SK-N-SH (cell line): ENCODE measurements around the gene CDK10. TPM values are rescaled to one million over a fixed set of nuclear protein-coding genes. Genes with fewer than 3 reads are reported as not detected.

ENCODE experiments used
- CTCF ChIA-PET: fragments of 300-600, 350-600 bp; formaldehyde crosslinking; extraction: SDS; loops from one replicate; lab custom pipeline; 2021; lab: Yijun Ruan, JAX
- POLR2A ChIA-PET: fragments of 350-600 bp; sonication (Branson Sonifier 250); formaldehyde crosslinking; extraction: SDS; loops from one replicate; lab custom pipeline; 2020; ENCODE audit warnings: antibody characterized with exemption, inconsistent platforms; lab: Yijun Ruan, JAX
- DNase-seq: peaks from one replicate; pipeline ENCODE4 v3.0.0; 2012
- H2AFZ ChIP-seq: fragments of 200-600 bp; sonication (generic); 2 replicates; pipeline ENCODE4 v1.8.1; 2016; ENCODE audit warnings: antibody characterized with exemption, mild to moderate bottlenecking, low read depth
- H3F3A ChIP-seq: fragments of 200-600 bp; sonication (generic); replicated peaks from 2 replicates; pipeline ENCODE3; 2016; ENCODE audit warnings: antibody characterized with exemption, mild to moderate bottlenecking; ENCODE audit not compliant: insufficient read depth
- H3K27ac ChIP-seq, 2 experiments: fragments of 200-500 bp in 1 of 2; fragments of 200-600 bp in 1 of 2; sonication (Bioruptor generic) in 1 of 2; sonication (generic), shearing (Covaris generic) in 1 of 2; 2 replicates each; pipeline versions ENCODE4 v1.5.1 to v1.6.1; 2014 to 2016; ENCODE audit warnings: low read depth in 2 of 2, inconsistent platforms in 1 of 2, low read length in 1 of 2, mild to moderate bottlenecking in 1 of 2, mixed read lengths in 1 of 2
- H3K27me3 ChIP-seq: fragments of 200-600 bp; sonication (generic), shearing (Covaris generic); 2 replicates; pipeline ENCODE4 v1.6.1; 2016; ENCODE audit warnings: mixed run types; ENCODE audit not compliant: insufficient read depth
- H3K36me3 ChIP-seq, 2 experiments: fragments of 200-500 bp in 1 of 2; fragments of 200-600 bp in 1 of 2; sonication (Bioruptor generic) in 1 of 2; sonication (generic) in 1 of 2; replicated peaks in 1 of 2; 2 replicates each; pipeline versions ENCODE3 to v1.5.1; 2014 to 2016; ENCODE audit warnings: low read length in 1 of 2, mild to moderate bottlenecking in 1 of 2; ENCODE audit not compliant: insufficient read depth in 2 of 2, control insufficient read depth in 1 of 2
- H3K4me1 ChIP-seq, 2 experiments: fragments of 200-500 bp in 1 of 2; fragments of 200-600 bp in 1 of 2; sonication (Bioruptor generic) in 1 of 2; sonication (generic), shearing (Covaris generic) in 1 of 2; 2 replicates each; pipeline versions ENCODE4 v1.5.1 to v1.6.1; 2014 to 2016; ENCODE audit warnings: low read depth in 1 of 2, low read length in 1 of 2, mixed run types in 1 of 2; ENCODE audit not compliant: insufficient read depth in 2 of 2, control insufficient read depth in 1 of 2
- H3K4me2 ChIP-seq: fragments of 200-600 bp; sonication (generic), shearing (Covaris generic); 2 replicates; pipeline ENCODE4 v1.6.1; 2017; ENCODE audit warnings: mixed run types
- H3K4me3 ChIP-seq, 2 experiments: fragments of 200-500 bp in 1 of 2; fragments of 200-600 bp in 1 of 2; sonication (Bioruptor generic) in 1 of 2; sonication (generic), shearing (Covaris generic) in 1 of 2; 2 replicates each; pipeline versions ENCODE4 v1.5.1 to v1.8.1; 2014 to 2016; ENCODE audit warnings: low read depth in 2 of 2, inconsistent platforms in 1 of 2, low read length in 1 of 2, mild to moderate bottlenecking in 1 of 2, mixed read lengths in 1 of 2, moderate library complexity in 1 of 2
- H3K79me2 ChIP-seq: fragments of 200-600 bp; sonication (generic); 2 replicates; pipeline ENCODE4 v1.8.1; 2017; ENCODE audit warnings: mild to moderate bottlenecking; ENCODE audit not compliant: insufficient read depth
- H3K9ac ChIP-seq: fragments of 200-600 bp; sonication (generic); 2 replicates; pipeline ENCODE4 v1.6.1; 2017; ENCODE audit warnings: mixed run types
- H3K9me2 ChIP-seq: fragments of 200-600 bp; sonication (generic); 2 replicates; pipeline ENCODE4 v1.6.1; 2017; ENCODE audit warnings: mixed run types
- H3K9me3 ChIP-seq: fragments of 200-600 bp; sonication (generic); 2 replicates; pipeline ENCODE4 v1.6.1; 2017; ENCODE audit warnings: mixed run types, mild to moderate bottlenecking, moderate library complexity
- H4K20me1 ChIP-seq: fragments of 200-600 bp; sonication (generic); 2 replicates; pipeline ENCODE4 v1.6.1; 2017; ENCODE audit warnings: mild to moderate bottlenecking, mixed run types; ENCODE audit not compliant: insufficient read depth
- EP300 ChIP-seq, 2 experiments: IDR thresholded peaks; 2 replicates each; pipeline versions ENCODE4 v1.4.0 to v1.6.1; 2012; ENCODE audit warnings: borderline replicate concordance in 1 of 2, low read depth in 1 of 2, low read length in 1 of 2
- FOXJ3 ChIP-seq: sonication (generic); formaldehyde crosslinking; IDR thresholded peaks from 2 replicates; pipeline ENCODE4 v1.5.1; 2020; ENCODE audit warnings: mild to moderate bottlenecking, missing genetic modification reagents
- FOXM1 ChIP-seq: IDR thresholded peaks from 2 replicates; pipeline ENCODE4 v1.4.0; 2012; ENCODE audit warnings: low read depth, mild to moderate bottlenecking
- GABPA ChIP-seq: IDR thresholded peaks from 2 replicates; pipeline ENCODE4 v1.4.0; 2012; ENCODE audit warnings: low read depth, mild to moderate bottlenecking
- IRF3 ChIP-seq: fragments of 150-350 bp; IDR thresholded peaks from 2 replicates; pipeline ENCODE4 v1.6.1; 2016; ENCODE audit warnings: mild to moderate bottlenecking, low read depth, low read length
- MAX ChIP-seq: IDR thresholded peaks from 2 replicates; pipeline ENCODE4 v1.4.0; 2012; ENCODE audit warnings: low read depth
- MXI1 ChIP-seq: IDR thresholded peaks from 2 replicates; pipeline ENCODE4 v1.6.1; 2012; ENCODE audit warnings: mild to moderate bottlenecking, low read depth, low read length, improper control_type of control experiment
- PBX3 ChIP-seq: IDR thresholded peaks from 2 replicates; pipeline ENCODE4; 2012
- REST ChIP-seq: IDR thresholded peaks from 2 replicates; pipeline ENCODE4 v1.6.1; 2012; ENCODE audit warnings: mild to moderate bottlenecking, low read depth, low read length, moderate library complexity
- RFX5 ChIP-seq: IDR thresholded peaks from 2 replicates; pipeline ENCODE4 v1.6.1; 2012; ENCODE audit warnings: mild to moderate bottlenecking, improper control_type of control experiment, low read length
- TEAD4 ChIP-seq: IDR thresholded peaks from 2 replicates; pipeline ENCODE4 v1.4.0; 2012; ENCODE audit warnings: mild to moderate bottlenecking, borderline replicate concordance; ENCODE audit not compliant: insufficient read depth
- USF2 ChIP-seq: fragments of 150-350 bp; IDR thresholded peaks from 2 replicates; pipeline ENCODE4 v1.6.1; 2017; ENCODE audit warnings: antibody characterized with exemption, low read length, low read depth, borderline replicate concordance
- WGBS: methylation state at CpG from one replicate; pipeline ENCODE4 v1.1.6; 2017; ENCODE audit warnings: low lambda C conversion rate; 5-methylcytosine and 5-hydroxymethylcytosine counted together
- polyA plus RNA-seq, 3 experiments: library from polyadenylated mRNA; depleted of rRNA; stranded (reverse); fragments of >200 nt; gene quantifications; 2 replicates each; pipeline ENCODE4 v1.2.3, GENCODE V29; 2012
- TF ChIP-seq, protein P1 (sequence below): IDR thresholded peaks from 2 replicates; pipeline ENCODE4 v1.4.0; 2012; ENCODE audit warnings: low read depth, borderline replicate concordance
- TF ChIP-seq, protein P2 (sequence below): IDR thresholded peaks from 2 replicates; pipeline ENCODE4 v1.4.0; 2012; ENCODE audit warnings: low read depth, borderline replicate concordance

CDK10 gene
- polyA plus RNA-seq, 1 of the 3 experiments (the other 2 are of a cell fraction), result 84.7 TPM

- Histone ChIP-seq H3K27ac (peak overlapping the region; percentile 86 to 96), H3K36me3 (peaks cover 11 to 19% of the 10 kb centered on the region in 2 experiments), H3K9me2 (no peaks in the 10 kb centered on the region), H3K4me2 (peak overlapping the region; percentile 99), H4K20me1 (no peaks in the 10 kb centered on the region), H3K4me1 (peaks cover 4 to 7% of the 10 kb centered on the region in 2 experiments; a peak in 1 of 4 replicates), H3K27me3 (no peaks in the 10 kb centered on the region), H3K4me3 (peak overlapping the region; percentile 82 to 87), H3F3A (peaks cover 3% of the 10 kb centered on the region), H3K9ac (peak overlapping the region; percentile 87), H3K79me2 (peaks cover 36% of the 10 kb centered on the region), H2AFZ (peak overlapping the region; percentile 94), H3K9me3 (no peaks in the 10 kb centered on the region)
- ChIA-PET POLR2A (interaction anchor here (0.6 to 1.5 kb wide), 8 partner anchors 8 to 235 kb away, joined by 3 to 10 read pairs (median 4); partner anchors contain the start of genes CHMP1A and SPATA33), CTCF (interaction anchor here (0.6 to 2.3 kb wide), 5 partner anchors 13 to 173 kb away, joined by 3 to 22 read pairs (median 3); partner anchors contain the start of gene SPATA2L)
- DNase-seq, result no peak
- 20% methylated on average over 21 of the region's 42 CpGs for WGBS
- TF ChIP-seq MAX (peak; percentile 54; the same call in 1 of the 2 replicates), GABPA (no peak), MXI1 (peak; percentile 91), PBX3 (no peak), EP300 (IDR thresholded peaks at IDR 0.05; ENCODE audit: borderline replicate concordance in 1 of 2, low read depth in 1 of 2, low read length in 1 of 2) (no peak), RFX5 (no peak), IRF3 (no peak), USF2 (no peak)
These were observed 827 bp downstream of the CDK10 start for GRCh38 chr16:89687092-89687940.

GRCh38 chr16:89688395-89688794 lies 1.9 kb downstream of the CDK10 start:
- H3K27ac ChIP-seq, result no peak overlapping the region
- H3K9me2 ChIP-seq, result no peaks in the 10 kb centered on the region
- H2AFZ ChIP-seq, result no peak overlapping the region
- ChIA-PET CTCF (interaction anchor here (1.0 to 2.1 kb wide), 2 partner anchors 12 to 26 kb away, joined by 4 to 8 read pairs; no protein-coding TSS in a partner anchor), POLR2A (no interaction called here)
- H4K20me1 ChIP-seq, result no peaks in the 10 kb centered on the region
- no peaks in the 10 kb centered on the region for H3K27me3 ChIP-seq
- H3K4me2 ChIP-seq, result no peak overlapping the region
- no peak overlapping the region for H3K4me3 ChIP-seq
- WGBS, result 96% methylated on average over 5 of the region's 5 CpGs
- H3F3A ChIP-seq, result peaks cover 3% of the 10 kb centered on the region
- H3K4me1 ChIP-seq, result peaks cover 4 to 7% of the 10 kb centered on the region in 2 experiments; a peak in 1 of 4 replicates
- peaks cover 11 to 28% of the 10 kb centered on the region in 2 experiments for H3K36me3 ChIP-seq
- H3K79me2 ChIP-seq, result peaks cover 36% of the 10 kb centered on the region
- no peak overlapping the region for H3K9ac ChIP-seq
- no peaks in the 10 kb centered on the region for H3K9me3 ChIP-seq
- no peak for DNase-seq
- TF ChIP-seq RFX5, result no peak
- no peak for TF ChIP-seq TEAD4
- TF ChIP-seq, protein P1, sequence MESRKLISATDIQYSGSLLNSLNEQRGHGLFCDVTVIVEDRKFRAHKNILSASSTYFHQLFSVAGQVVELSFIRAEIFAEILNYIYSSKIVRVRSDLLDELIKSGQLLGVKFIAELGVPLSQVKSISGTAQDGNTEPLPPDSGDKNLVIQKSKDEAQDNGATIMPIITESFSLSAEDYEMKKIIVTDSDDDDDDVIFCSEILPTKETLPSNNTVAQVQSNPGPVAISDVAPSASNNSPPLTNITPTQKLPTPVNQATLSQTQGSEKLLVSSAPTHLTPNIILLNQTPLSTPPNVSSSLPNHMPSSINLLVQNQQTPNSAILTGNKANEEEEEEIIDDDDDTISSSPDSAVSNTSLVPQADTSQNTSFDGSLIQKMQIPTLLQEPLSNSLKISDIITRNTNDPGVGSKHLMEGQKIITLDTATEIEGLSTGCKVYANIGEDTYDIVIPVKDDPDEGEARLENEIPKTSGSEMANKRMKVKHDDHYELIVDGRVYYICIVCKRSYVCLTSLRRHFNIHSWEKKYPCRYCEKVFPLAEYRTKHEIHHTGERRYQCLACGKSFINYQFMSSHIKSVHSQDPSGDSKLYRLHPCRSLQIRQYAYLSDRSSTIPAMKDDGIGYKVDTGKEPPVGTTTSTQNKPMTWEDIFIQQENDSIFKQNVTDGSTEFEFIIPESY, result no peak
- TF ChIP-seq FOXM1, result no peak
- no peak for TF ChIP-seq REST
- TF ChIP-seq FOXJ3, result no peak
- TF ChIP-seq, protein P2, sequence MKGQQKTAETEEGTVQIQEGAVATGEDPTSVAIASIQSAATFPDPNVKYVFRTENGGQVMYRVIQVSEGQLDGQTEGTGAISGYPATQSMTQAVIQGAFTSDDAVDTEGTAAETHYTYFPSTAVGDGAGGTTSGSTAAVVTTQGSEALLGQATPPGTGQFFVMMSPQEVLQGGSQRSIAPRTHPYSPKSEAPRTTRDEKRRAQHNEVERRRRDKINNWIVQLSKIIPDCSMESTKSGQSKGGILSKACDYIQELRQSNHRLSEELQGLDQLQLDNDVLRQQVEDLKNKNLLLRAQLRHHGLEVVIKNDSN, result no peak
